ENCODE data around the gene ARHGAP28.

DNA sequence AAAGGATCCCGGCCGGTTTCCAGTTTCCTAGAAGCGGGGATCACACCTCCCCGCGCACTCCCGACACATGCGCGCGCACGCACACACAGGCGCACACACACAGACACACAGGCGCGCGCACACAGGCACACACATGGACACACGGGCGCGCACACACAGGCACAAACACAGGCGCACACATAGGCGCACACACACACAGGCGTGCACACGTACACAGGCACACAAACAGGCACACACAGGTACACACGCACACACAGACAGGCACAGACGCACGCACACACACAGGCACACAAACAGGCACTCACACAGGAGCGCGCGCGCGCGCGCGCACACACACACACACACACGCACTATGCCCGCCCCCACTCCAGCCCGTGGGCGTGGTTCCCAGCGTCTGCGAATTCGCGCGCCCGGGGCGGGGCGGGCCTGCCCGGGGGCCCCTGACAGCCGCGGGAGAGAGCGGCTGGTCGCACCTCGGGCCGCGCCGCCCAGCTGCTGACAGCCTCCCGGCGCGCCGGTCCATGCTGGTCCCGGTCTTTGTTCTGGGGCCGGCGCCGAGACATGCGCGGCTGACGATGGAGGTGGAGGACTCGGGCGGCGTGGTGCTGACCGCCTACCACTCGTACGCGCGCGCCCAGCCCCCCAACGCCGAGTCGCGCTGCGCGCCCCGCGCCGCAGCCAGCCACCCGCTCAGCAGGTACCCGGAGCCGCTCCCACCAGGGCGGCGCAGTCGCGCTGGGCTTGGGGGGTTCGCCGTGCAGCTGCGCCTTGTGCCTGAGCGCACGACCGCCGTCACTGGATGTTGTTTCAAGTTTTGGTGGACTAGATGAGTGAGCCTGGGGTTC is at the start of gene ARHGAP28:
- TF ChIP-seq, protein P1, sequence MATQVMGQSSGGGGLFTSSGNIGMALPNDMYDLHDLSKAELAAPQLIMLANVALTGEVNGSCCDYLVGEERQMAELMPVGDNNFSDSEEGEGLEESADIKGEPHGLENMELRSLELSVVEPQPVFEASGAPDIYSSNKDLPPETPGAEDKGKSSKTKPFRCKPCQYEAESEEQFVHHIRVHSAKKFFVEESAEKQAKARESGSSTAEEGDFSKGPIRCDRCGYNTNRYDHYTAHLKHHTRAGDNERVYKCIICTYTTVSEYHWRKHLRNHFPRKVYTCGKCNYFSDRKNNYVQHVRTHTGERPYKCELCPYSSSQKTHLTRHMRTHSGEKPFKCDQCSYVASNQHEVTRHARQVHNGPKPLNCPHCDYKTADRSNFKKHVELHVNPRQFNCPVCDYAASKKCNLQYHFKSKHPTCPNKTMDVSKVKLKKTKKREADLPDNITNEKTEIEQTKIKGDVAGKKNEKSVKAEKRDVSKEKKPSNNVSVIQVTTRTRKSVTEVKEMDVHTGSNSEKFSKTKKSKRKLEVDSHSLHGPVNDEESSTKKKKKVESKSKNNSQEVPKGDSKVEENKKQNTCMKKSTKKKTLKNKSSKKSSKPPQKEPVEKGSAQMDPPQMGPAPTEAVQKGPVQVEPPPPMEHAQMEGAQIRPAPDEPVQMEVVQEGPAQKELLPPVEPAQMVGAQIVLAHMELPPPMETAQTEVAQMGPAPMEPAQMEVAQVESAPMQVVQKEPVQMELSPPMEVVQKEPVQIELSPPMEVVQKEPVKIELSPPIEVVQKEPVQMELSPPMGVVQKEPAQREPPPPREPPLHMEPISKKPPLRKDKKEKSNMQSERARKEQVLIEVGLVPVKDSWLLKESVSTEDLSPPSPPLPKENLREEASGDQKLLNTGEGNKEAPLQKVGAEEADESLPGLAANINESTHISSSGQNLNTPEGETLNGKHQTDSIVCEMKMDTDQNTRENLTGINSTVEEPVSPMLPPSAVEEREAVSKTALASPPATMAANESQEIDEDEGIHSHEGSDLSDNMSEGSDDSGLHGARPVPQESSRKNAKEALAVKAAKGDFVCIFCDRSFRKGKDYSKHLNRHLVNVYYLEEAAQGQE (IDR thresholded peaks at IDR 0.05; ENCODE audit: borderline replicate concordance) = peak; percentile 88
- TF ChIP-seq, protein P2, sequence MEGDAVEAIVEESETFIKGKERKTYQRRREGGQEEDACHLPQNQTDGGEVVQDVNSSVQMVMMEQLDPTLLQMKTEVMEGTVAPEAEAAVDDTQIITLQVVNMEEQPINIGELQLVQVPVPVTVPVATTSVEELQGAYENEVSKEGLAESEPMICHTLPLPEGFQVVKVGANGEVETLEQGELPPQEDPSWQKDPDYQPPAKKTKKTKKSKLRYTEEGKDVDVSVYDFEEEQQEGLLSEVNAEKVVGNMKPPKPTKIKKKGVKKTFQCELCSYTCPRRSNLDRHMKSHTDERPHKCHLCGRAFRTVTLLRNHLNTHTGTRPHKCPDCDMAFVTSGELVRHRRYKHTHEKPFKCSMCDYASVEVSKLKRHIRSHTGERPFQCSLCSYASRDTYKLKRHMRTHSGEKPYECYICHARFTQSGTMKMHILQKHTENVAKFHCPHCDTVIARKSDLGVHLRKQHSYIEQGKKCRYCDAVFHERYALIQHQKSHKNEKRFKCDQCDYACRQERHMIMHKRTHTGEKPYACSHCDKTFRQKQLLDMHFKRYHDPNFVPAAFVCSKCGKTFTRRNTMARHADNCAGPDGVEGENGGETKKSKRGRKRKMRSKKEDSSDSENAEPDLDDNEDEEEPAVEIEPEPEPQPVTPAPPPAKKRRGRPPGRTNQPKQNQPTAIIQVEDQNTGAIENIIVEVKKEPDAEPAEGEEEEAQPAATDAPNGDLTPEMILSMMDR (IDR thresholded peaks at IDR 0.05; ENCODE audit: poor library complexity, severe bottlenecking) = peak; percentile 81
- TF ChIP-seq POLR2AphosphoS5 (IDR thresholded peaks at IDR 0.05) (no peak), EP300 (conservative IDR thresholded peaks at IDR 0.05; ENCODE audit: poor library complexity, severe bottlenecking) (peak; percentile 65), EZH2 (IDR thresholded peaks at IDR 0.05; ENCODE audit: borderline replicate concordance, insufficient read depth, low read length, poor library complexity, severe bottlenecking) (no peak), RAD21 (conservative IDR thresholded peaks at IDR 0.05) (peak; percentile 51), MXI1 (conservative IDR thresholded peaks at IDR 0.05; ENCODE audit: poor library complexity, severe bottlenecking) (peak; percentile 81)

Measured in neural cell (in vitro differentiated cells).